Prostate gland (tissue), 2 donors: ENCODE results near the gene C1QTNF12.

Source experiments
- POLR2AphosphoS5 ChIP-seq: sonication (generic); formaldehyde crosslinking; IDR thresholded peaks from one replicate; pipeline ENCODE4 v1.6.1; 2017; ENCODE audit warnings: antibody characterized with exemption
- TF ChIP-seq, protein P1 (sequence below), 4 experiments: fragments of 200-600 bp in 2 of 4; fragments of 450-650 bp in 2 of 4; sonication (generic) in 2 of 4; IDR thresholded peaks; 1 replicate in 3 of 4; 2 replicates in 1 of 4; pipeline ENCODE4 v1.5.1; 2016 to 2019; ENCODE audit warnings: antibody characterized with exemption in 4 of 4, mild to moderate bottlenecking in 2 of 4, moderate library complexity in 2 of 4

DNA sequence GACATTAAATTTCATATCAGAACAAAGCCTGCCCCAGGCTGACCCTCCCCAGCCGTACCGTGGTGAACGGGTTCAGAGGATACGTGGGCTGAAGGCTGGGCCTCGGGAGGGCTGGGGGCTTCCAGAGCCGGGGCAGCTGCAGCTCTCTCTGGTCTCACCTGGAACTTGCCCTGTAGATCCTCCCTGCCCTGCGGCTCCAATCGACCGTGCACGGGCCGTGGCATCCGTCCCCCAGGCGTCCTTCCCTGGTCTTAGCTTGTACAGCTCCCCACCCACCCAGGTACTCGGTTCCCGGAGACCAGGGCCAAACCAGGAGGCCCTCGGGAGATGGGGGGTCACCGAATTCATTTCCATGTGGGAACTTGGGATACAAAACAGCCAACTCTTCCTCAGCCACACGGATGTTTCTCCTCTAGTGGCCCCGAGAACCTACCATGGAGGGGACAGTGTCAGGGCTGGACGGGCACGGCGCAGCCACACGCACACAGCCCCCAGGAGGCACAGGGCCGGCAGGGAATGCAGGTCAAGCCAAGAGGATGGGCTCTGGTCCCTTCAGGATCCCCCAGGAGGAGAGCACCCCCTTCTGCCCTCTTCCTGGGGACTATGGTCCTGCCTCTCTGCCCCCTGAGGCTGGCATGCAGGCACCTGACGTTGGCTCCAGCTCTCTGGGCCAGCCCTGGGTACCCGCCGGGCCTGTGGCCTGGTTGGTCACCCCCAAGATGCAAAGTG, 11.3 kb downstream of the C1QTNF12 start:
- TF ChIP-seq, protein P1, sequence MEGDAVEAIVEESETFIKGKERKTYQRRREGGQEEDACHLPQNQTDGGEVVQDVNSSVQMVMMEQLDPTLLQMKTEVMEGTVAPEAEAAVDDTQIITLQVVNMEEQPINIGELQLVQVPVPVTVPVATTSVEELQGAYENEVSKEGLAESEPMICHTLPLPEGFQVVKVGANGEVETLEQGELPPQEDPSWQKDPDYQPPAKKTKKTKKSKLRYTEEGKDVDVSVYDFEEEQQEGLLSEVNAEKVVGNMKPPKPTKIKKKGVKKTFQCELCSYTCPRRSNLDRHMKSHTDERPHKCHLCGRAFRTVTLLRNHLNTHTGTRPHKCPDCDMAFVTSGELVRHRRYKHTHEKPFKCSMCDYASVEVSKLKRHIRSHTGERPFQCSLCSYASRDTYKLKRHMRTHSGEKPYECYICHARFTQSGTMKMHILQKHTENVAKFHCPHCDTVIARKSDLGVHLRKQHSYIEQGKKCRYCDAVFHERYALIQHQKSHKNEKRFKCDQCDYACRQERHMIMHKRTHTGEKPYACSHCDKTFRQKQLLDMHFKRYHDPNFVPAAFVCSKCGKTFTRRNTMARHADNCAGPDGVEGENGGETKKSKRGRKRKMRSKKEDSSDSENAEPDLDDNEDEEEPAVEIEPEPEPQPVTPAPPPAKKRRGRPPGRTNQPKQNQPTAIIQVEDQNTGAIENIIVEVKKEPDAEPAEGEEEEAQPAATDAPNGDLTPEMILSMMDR (IDR thresholded peaks at IDR 0.05), result no peak
- no peak for TF ChIP-seq POLR2AphosphoS5
